B cell (primary cell): ENCODE data around the gene ERGIC1. TPM values are rescaled to one million over a fixed set of nuclear protein-coding genes. Genes with fewer than 3 reads are reported as not detected.

Source experiments
- ATAC-seq: fragments of 200-7000 bp; cut with Tn5 transposase; one replicate; pipeline ENCODE4 v1.10.0; 2021; ENCODE audit warnings: low read depth, mild to moderate bottlenecking, moderate number of reproducible peaks, moderate library complexity
- CTCF ChIA-PET: fragments of 350-600 bp; sonication (Branson Sonifier 250); formaldehyde crosslinking; loops from one replicate; lab custom pipeline; 2021; ENCODE audit warnings: antibody characterized with exemption, inconsistent platforms; lab: Charles Lee
- POLR2A ChIA-PET: fragments of 350-600 bp; sonication (Branson Sonifier 250); formaldehyde crosslinking; loops from one replicate; lab custom pipeline; 2021; ENCODE audit warnings: antibody characterized with exemption; lab: Charles Lee
- DNase-seq: peaks from one replicate; pipeline ENCODE4 v3.0.0; 2013
- H2AFZ ChIP-seq: 2 replicates; pipeline ENCODE4 v1.6.1; 2012; ENCODE audit warnings: mild to moderate bottlenecking, low read depth, low read length; ENCODE audit not compliant: insufficient read depth, poor library complexity, severe bottlenecking
- H3K27ac ChIP-seq, 2 donors: 1 replicate in 1 of 2; 2 replicates in 1 of 2; pipeline ENCODE4 v1.5.1; 2012 to 2013; ENCODE audit warnings: low read length in 2 of 2, mild to moderate bottlenecking in 2 of 2, moderate library complexity in 1 of 2
- H3K27me3 ChIP-seq, 4 experiments: fragments of 200-600 bp in 1 of 4; sonication (generic) in 1 of 4; replicated peaks in 1 of 4; 1 replicate in 2 of 4; 2 replicates in 2 of 4; pipeline versions ENCODE4 v1.6.1 to v1.7.0; 2013 to 2016; ENCODE audit warnings: low read length in 3 of 4, mild to moderate bottlenecking in 2 of 4, mixed read lengths in 1 of 4, moderate library complexity in 1 of 4; ENCODE audit not compliant: insufficient read depth in 4 of 4, control insufficient read depth in 3 of 4; ENCODE audit errors: control extremely low read depth in 1 of 4
- H3K36me3 ChIP-seq, 2 experiments: replicated peaks in 1 of 2; 1 replicate in 1 of 2; 2 replicates in 1 of 2; pipeline versions ENCODE4 v1.6.1 to v1.7.1; 2013; ENCODE audit warnings: low read length in 1 of 2; ENCODE audit not compliant: insufficient read depth in 2 of 2, control insufficient read depth in 1 of 2; ENCODE audit errors: control extremely low read depth in 1 of 2, extremely low read depth in 1 of 2
- H3K4me1 ChIP-seq, 2 donors: fragments of 200-600 bp in 1 of 2; sonication (generic) in 1 of 2; 1 replicate in 1 of 2; 2 replicates in 1 of 2; pipeline versions ENCODE4 v1.5.1 to v1.6.1; 2013 to 2017; ENCODE audit warnings: low read length in 2 of 2; ENCODE audit not compliant: control insufficient read depth in 2 of 2, insufficient read depth in 2 of 2
- H3K4me2 ChIP-seq: replicated peaks from 2 replicates; pipeline ENCODE3; 2012; ENCODE audit warnings: mild to moderate bottlenecking, low read depth, low read length; ENCODE audit not compliant: poor library complexity, severe bottlenecking
- H3K4me3 ChIP-seq, 5 experiments: fragments of 200-600 bp in 1 of 5; sonication (generic) in 1 of 5; 1 replicate in 3 of 5; 2 replicates in 2 of 5; pipeline versions ENCODE4 v1.5.1 to v1.7.0; 2011 to 2016; ENCODE audit warnings: low read length in 4 of 5, mild to moderate bottlenecking in 4 of 5, low read depth in 2 of 5, control low read depth in 1 of 5, moderate library complexity in 1 of 5; ENCODE audit not compliant: insufficient read depth in 1 of 5; ENCODE audit errors: control extremely low read depth in 1 of 5, extremely low read depth in 1 of 5
- H3K79me2 ChIP-seq: fragments of 200-600 bp; sonication (generic); one replicate; pipeline ENCODE4 v1.6.0; 2016; ENCODE audit warnings: low read length; ENCODE audit not compliant: control insufficient read depth, insufficient read depth
- H3K9ac ChIP-seq: fragments of 200-600 bp; sonication (generic); 2 replicates; pipeline ENCODE4 v1.6.1; 2017; ENCODE audit warnings: mild to moderate bottlenecking, low read length, moderate library complexity
- H3K9me3 ChIP-seq, 3 donors: one replicate each; pipeline versions ENCODE4 v1.6.1 to v1.7.1; 2013; ENCODE audit warnings: low read length in 2 of 3; ENCODE audit not compliant: control insufficient read depth in 2 of 3, insufficient read depth in 1 of 3; ENCODE audit errors: control extremely low read depth in 1 of 3
- H4K20me1 ChIP-seq: 2 replicates; pipeline ENCODE4 v1.6.0; 2012; ENCODE audit warnings: mild to moderate bottlenecking, low read length; ENCODE audit not compliant: insufficient read depth, control insufficient read depth, poor library complexity, severe bottlenecking
- H3K27ac Mint-ChIP-seq: one replicate; pipeline ENCODE4 v1.8.0; 2021; ENCODE audit warnings: mixed read lengths
- H3K27me3 Mint-ChIP-seq: one replicate; pipeline ENCODE4 v1.8.0; 2021; ENCODE audit warnings: mixed read lengths
- H3K4me1 Mint-ChIP-seq: one replicate; pipeline ENCODE4 v1.8.0; 2021; ENCODE audit warnings: mixed read lengths
- H3K4me3 Mint-ChIP-seq: one replicate; pipeline ENCODE4 v1.8.0; 2021; ENCODE audit warnings: mixed read lengths
- H3K9me3 Mint-ChIP-seq: one replicate; pipeline ENCODE4 v1.8.0; 2022; ENCODE audit warnings: mixed read lengths; ENCODE audit not compliant: insufficient read depth
- CTCF ChIP-seq: fragments of 200-600 bp; IDR thresholded peaks from one replicate; pipeline ENCODE4 v1.8.0; 2022; ENCODE audit warnings: antibody characterized with exemption, mild to moderate bottlenecking
- EZH2 ChIP-seq: IDR thresholded peaks from 2 replicates; pipeline ENCODE4 v1.6.1; 2012; ENCODE audit warnings: borderline replicate concordance, low read depth, mild to moderate bottlenecking, moderate library complexity, low read length; ENCODE audit not compliant: insufficient read depth, poor library complexity, severe bottlenecking
- WGBS: methylation state at CpG from one replicate; pipeline ENCODE4 v1.1.5; 2013; ENCODE audit warnings: missing lambda C conversion rate; ENCODE audit not compliant: insufficient coverage; 5-methylcytosine and 5-hydroxymethylcytosine counted together
- intact Hi-C: fragments of 100-400 bp; cut with micrococcal nuclease; formaldehyde crosslinking; loops from one replicate; pipeline ENCODE4 v1.10.0; 2022
- polyA plus RNA-seq: library from polyadenylated mRNA; depleted of rRNA; stranded (reverse); fragments of >200 nt; gene quantifications from 2 replicates; pipeline ENCODE4 v1.2.3, GENCODE V29; 2012
- total RNA-seq, 2 donors: library from RNA; stranded (reverse); fragments of 120-200 nt in 1 of 2; gene quantifications; 1 replicate in 1 of 2; 2 replicates in 1 of 2; pipeline versions ENCODE4 v1.2.3 to v1.2.4, GENCODE V29; 2013 to 2022

The ERGIC1 gene
- total and polyA plus RNA-seq, 2 donors (not counting 1 experiment from before 2014, with no cell fraction given) = 86.3 to 140 TPM

GRCh38 chr5:172959824-172960799 is 126.1 kb downstream of the ERGIC1 start:
- peaks cover 8 to 18% of the 10 kb centered on the region in 2 donors for H3K4me1 ChIP-seq
- peaks cover 0 to 9% of the 10 kb centered on the region in 2 experiments for H3K36me3 ChIP-seq
- WGBS = 4% methylated on average over 23 of the region's 28 CpGs
- peak overlapping the region; percentile 76 for H3K9ac ChIP-seq
- H3K27ac Mint-ChIP-seq = peak overlapping the region; percentile 96
- peak overlapping the region; percentile 52 to 97 (median 85) for H3K4me3 ChIP-seq
- peaks cover 15% of the 10 kb centered on the region for H3K79me2 ChIP-seq
- H4K20me1 ChIP-seq = no peaks in the 10 kb centered on the region
- POLR2A ChIA-PET = interaction anchor here (0.7 to 2.4 kb wide), 5 partner anchors 24 to 953 kb away, joined by 3 to 13 read pairs (median 4); partner anchors contain the start of genes ATP6V0E1 and FBXW11
- no peaks in the 10 kb centered on the region for H3K9me3 Mint-ChIP-seq
- CTCF ChIA-PET = interaction anchor here (0.8 to 1.8 kb wide), 14 partner anchors 9 to 247 kb away, joined by 3 to 11 read pairs (median 4); partner anchors contain the start of gene ATP6V0E1
- H3K4me2 ChIP-seq = peak overlapping the region; percentile 81
- peaks cover 19% of the 10 kb centered on the region for H3K4me1 Mint-ChIP-seq
- peak overlapping the region; percentile 86 for H2AFZ ChIP-seq
- H3K9me3 ChIP-seq = peaks cover 0 to 4% (median 0%) of the 10 kb centered on the region in 3 donors
- intact Hi-C loops = loop anchor here (1.0 to 2.0 kb wide), 8 partner anchors 23 to 656 kb away; partner anchors contain the start of genes ATP6V0E1, BNIP1, BOD1 and ERGIC1
- H3K27ac ChIP-seq = peak overlapping the region in 1 of 2 donors; percentile 81
- ATAC-seq (no peak), DNase-seq (peak; percentile 26)
- no peaks in the 10 kb centered on the region for H3K27me3 ChIP-seq
- H3K4me3 Mint-ChIP-seq = peak overlapping the region; percentile 97
- no peak for TF ChIP-seq CTCF
- TF ChIP-seq EZH2 = no peak
- H3K27me3 Mint-ChIP-seq = no peaks in the 10 kb centered on the region
